GM18508 (cell line): ENCODE data around the gene RCN1.
"Not testable (repeated sequence)": the region's sequence is repeated elsewhere in the genome, so short reads cannot be mapped to it uniquely, and the experiment has no call there.

Experiments used
- ATAC-seq: cut with Tn5 transposase; IDR thresholded peaks from one replicate; pipeline ENCODE4 v1.9.1; 2021; ENCODE audit warnings: moderate number of reproducible peaks; ENCODE audit not compliant: insufficient read depth, unreplicated experiment

RCN1 gene

GRCh38 chr11:32090545-32091370 is at the start of gene RCN1:
RCN1 (plus strand) TSS chr11:32091074; CDS start chr11:32091197, 123 bp downstream.
- peak; percentile 19 for ATAC-seq

GRCh38 chr11:32043737-32044136 is 47.1 kb upstream of the RCN1 start:
- ATAC-seq: no peak

DNA sequence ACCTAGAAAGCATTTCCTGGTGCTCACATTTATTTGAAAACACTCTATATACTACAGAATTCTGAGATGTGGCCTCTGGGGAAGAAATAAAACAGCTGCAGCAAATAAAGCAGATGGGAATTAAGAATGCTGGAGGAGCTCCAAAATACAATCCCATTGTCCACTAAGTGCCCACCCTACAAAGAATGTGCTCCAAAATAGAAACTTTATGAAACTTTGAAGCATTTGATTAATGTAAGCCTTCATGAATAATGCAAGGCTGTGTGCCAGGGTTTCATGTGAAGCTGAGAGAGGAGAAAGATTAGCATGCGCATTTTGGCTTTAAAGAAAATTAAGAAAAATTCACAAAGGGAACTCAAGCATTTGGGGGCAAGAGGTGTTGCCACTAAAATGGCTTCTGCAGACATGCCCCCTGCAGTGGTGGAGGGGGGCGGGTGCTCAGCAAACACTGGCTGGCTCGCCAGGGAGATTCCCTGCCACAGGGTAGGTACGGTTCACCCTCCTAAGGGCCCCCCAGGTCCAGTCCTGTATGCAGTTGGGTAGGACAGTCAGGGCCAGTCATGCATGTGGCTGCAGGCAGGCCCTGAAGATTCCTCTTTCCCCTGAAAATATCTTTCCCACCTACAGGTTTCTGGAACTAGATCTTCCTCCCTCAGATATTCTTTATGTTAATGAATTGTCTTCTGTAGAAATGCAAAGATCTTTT is 46.6 kb upstream of the RCN1 start:
- no peak for ATAC-seq

DNA sequence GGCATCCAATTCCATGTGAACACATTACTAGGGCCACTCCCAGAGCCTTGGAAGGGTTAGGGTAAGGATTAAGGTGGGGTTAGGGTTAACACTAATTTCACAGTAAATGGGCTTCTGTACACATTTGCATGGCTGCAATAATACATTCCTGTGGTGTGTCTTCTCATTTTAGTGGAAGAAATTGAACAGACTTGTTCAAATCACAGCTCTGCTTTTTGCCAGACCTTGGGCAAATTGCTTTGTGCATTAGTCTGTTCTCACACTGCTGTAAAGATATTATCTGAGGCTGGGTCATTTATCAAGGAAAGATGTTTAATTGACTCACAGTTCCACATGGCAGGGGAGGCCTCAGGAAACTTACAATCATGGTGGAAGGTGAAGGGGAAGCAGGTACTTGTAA is 45.4 kb upstream of the RCN1 start:
- ATAC-seq: no peak

DNA sequence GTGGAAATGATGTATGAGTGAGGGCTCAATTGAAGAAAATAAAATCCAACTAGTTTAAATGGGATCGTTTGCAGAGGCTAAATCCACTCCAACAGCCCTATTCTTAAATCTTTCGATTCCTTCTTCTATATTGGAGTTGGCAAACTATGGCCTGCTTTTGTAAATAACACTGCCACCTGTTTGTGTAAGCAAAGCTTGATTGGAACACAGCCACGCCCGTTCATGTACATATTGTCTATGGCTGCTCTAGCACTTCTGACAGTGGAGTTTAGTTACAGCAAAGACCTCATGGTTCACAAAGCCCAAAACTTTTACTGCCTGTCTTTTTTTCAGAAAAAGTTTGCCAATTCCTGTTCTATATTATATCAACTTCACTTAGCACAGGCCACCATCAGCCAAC is 40.6 kb upstream of the RCN1 start:
- no peak for ATAC-seq

DNA sequence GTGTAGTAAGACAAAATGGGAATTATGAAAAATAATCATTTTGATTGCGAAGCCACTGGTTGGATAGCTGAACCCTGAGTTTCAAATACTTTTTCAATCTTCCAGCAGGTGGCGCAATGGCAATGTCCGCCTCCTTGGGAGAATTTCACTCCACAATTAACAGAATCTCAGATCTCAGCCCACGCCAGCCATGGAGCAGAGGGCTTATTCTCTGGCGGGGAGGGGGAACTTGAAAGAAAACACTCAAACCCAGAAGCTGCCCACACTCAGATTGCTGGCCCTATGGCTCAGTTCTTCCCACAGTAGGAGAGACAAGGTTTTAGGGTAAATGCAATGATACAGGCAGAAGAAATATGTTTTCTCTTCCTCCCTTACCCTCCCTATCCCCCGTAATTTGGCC is 38.7 kb upstream of the RCN1 start:
- no peak for ATAC-seq

- ATAC-seq: no peak
Measured at GRCh38 chr11:32053151-32053888, 37.6 kb upstream of the RCN1 start.

- no peak for ATAC-seq
Measured at GRCh38 chr11:32055861-32056260, 35.0 kb upstream of the RCN1 start.

- no peak for ATAC-seq
Measured at GRCh38 chr11:32056438-32056837, 34.4 kb upstream of the RCN1 start.

- ATAC-seq: no peak
Measured at GRCh38 chr11:32059686-32060462, 31.0 kb upstream of the RCN1 start.

DNA sequence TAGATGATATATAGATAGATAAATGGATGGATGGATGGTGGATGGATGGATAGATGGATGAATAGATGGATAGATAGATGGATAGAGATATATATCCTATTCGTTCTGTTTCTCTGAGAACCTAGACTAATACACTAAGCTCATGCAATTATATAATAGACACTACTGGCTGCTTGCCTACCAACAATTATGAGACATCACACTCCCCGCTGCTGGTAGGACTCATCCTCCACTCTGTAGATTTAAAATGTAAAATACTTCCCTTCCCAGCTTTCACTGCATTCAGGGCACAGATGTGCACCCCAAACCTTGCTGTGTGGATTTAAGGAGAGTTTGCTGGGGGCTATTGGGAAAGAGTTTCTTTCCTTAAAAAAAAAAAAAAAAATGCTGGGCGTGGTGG is 28.3 kb upstream of the RCN1 start:
- no peak for ATAC-seq

DNA sequence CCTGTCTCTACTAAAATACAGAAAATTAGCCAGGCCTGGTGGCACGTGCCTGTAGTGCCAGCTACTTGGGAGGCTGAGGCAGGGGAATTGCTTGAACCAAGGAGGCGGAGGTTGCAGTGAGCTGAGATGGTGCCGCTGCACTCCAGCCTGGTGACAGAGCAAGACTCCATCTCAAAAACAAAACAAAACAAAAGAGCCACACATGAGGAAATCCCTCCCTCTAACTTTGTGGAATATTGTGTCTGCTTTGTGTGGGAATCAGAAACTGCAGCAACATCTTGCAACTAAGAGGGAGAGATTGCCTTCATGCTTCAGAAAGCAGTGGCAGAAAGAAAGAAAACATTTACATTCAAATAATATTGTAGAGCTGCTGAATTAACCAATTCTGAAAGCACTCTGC is 27.8 kb upstream of the RCN1 start:
- not testable (repeated sequence) for ATAC-seq

DNA sequence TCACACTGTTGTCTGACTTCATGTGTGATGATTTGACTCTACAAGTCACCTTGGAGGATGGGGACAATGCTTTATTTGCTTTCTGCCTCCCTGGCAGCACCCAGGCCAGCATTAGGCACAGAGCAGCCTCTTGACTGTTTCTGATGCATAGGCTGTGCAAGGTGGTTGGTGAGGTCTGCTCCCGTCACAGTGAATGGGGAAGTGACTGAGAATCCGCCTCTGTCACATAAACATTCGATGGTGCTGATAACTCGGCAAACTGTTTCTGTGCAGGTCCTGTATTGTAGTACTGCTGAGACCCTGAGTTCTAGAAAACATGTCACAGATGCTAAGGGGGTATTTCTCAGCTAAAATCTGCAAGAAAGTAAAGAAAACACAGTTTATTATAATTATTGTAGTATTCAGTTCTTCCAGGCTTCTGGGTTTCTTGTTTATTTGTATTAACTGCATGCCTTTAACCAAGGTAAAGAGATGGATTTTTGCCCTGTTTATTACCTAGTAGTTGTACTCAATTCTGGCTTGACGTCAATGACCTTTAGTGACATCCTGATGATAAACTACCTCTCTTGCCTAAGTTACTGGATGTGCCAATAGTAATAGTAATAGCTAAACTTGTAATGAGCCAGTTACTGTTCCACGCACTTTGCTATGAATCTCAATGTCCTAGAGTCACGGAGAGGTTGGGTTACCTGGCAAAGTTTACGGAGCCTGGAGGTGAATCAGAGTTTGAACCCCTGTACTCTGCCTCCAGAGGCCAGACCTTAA is 24.8 kb upstream of the RCN1 start:
- no peak for ATAC-seq

- ATAC-seq: no peak
Measured at GRCh38 chr11:32068134-32068870, 22.6 kb upstream of the RCN1 start.

GRCh38 chr11:32069361-32070058 is 21.4 kb upstream of the RCN1 start:
- peak; percentile 60 for ATAC-seq

DNA sequence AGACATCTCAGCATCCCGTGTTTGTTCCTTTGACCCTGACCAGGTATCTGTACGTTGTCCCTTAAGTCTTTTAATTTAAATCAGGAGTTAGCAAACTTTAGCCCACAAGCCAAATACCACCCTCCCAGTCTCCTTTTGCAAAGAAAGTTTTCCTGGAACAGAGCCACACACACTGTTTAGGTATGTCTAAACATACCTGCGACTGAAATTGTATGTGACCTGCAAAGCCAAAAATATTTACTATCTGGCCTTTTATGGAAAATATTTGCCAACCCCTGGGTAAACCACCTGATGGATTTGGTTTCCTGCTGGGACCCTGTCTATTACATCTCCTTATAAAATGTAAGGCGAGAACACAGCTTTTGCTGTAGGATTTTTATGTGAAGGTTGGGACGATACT is 20.2 kb upstream of the RCN1 start:
- ATAC-seq: no peak

DNA sequence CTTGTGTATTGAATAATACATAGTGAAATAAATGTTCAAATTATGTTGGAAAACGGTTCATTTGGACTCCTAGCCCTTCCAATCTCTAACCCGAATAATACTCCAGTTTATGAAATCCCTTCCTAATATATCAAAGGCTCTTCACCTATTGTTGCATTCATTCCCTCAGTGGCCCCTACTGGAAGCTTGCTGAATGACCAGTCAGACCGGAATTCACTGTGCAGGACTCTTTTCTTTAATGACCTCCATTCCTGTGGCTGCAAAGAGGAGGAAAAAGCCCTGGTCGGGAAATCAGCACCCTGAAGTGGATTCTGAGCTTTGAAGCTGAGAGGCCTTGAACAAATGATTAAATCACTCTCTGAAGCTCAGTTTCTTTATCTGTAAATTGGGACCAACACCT is 19.1 kb upstream of the RCN1 start:
- ATAC-seq: no peak

DNA sequence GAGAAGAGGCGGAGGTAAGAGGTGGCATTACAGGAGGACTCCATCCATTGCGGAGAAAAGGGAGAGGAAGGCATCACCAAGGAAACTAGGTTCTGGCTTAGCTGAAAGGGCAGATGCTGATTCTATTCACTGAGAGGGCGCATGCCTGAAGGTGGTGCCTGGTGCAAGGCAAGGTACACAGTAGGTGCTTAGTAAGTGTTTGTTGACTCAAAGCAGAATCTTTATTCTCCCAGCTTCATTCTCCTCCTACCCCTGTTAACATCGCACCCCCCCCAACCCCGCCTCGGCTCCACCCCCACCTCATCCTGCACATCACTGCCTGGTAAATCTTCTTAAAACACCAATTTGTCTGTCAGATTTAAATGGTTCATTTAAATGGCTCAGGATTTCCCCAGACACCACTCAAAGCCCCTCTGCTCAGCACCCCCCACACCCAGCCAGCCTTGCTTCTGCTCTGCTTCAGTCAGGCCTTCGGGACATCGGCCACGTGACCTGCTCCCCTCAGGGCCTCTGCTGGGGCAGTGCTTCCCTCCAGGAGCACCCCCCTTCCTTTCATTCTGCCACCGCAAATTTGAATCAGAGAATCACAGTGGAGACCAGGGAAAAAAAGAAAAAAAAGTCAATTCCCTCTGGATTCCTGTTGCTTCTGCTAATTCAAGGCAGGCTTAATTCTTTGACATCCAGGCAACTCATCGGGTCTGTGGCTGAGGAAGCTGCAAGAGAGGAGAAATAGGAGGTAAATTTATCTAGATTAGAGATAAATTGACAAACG is 17.8 kb upstream of the RCN1 start:
- no peak for ATAC-seq
